Psoas muscle (tissue), 8 donors: ENCODE measurements around the gene UBE3C. TPM values are rescaled to one million over a fixed set of nuclear protein-coding genes. Genes with fewer than 3 reads are reported as not detected.

ENCODE experiments used
- ATAC-seq, 4 donors: fragments of 200-7000 bp; cut with Tn5 transposase; one replicate each; pipeline ENCODE4 v1.9.1; 2020; ENCODE audit warnings: moderate library complexity in 3 of 4, mild to moderate bottlenecking in 2 of 4
- DNase-seq, 2 donors: peaks; one replicate each; pipeline ENCODE4 v3.0.0-alpha.2; 2020
- H3K27ac ChIP-seq: fragments of 200-600 bp; one replicate; pipeline ENCODE4 v1.8.0; 2022
- H3K27me3 ChIP-seq, 3 donors: fragments of 200-600 bp in 1 of 3; one replicate each; pipeline versions ENCODE4 v1.6.1 to v1.8.0; 2013 to 2022; ENCODE audit warnings: low read length in 2 of 3, mild to moderate bottlenecking in 2 of 3, moderate library complexity in 1 of 3; ENCODE audit not compliant: insufficient read depth in 3 of 3
- H3K36me3 ChIP-seq, 2 donors: fragments of 200-600 bp in 1 of 2; one replicate each; pipeline versions ENCODE4 v1.6.1 to v1.8.0; 2013 to 2022; ENCODE audit warnings: low read depth in 1 of 2, mild to moderate bottlenecking in 1 of 2, moderate library complexity in 1 of 2; ENCODE audit not compliant: insufficient read depth in 1 of 2
- H3K4me1 ChIP-seq: fragments of 200-600 bp; one replicate; pipeline ENCODE4 v1.8.0; 2022
- H3K4me3 ChIP-seq: fragments of 200-600 bp; one replicate; pipeline ENCODE4 v1.8.0; 2022; ENCODE audit warnings: mild to moderate bottlenecking
- H3K9me3 ChIP-seq: fragments of 200-600 bp; one replicate; pipeline ENCODE4 v1.8.0; 2022
- WGBS, 3 donors: extraction: QIAGEN DNeasy Blood & Tissue Kit; methylation state at CpG; one replicate each; pipeline versions ENCODE4 v1.1.6 to v1.1.7; 2013; 5-methylcytosine and 5-hydroxymethylcytosine counted together
- intact Hi-C, 2 donors: fragments of 100-400 bp; cut with DNase I; formaldehyde crosslinking; loops; one replicate each; pipeline versions ENCODE4 v1.11.0 to v1.14.2; 2022
- polyA plus RNA-seq, 3 donors: library from polyadenylated mRNA; stranded (reverse); fragments of 200-250 nt; gene quantifications; one replicate each; pipeline ENCODE4 v1.2.3, GENCODE V29; 2013
- total RNA-seq, 4 donors: library from RNA; stranded (reverse); fragmentation: NEBNext Ultra II Directional in 2 of 4; extraction: Animal tissue kit (Norgen Biotek cat#: 25700) in 2 of 4; gene quantifications; one replicate each; pipeline versions ENCODE4 v1.2.1 to v1.2.4, GENCODE V29; 2021 to 2023
- TF ChIP-seq, protein P1 (sequence below): fragments of 200-600 bp; IDR thresholded peaks from one replicate; pipeline ENCODE4 v1.8.0; 2022; ENCODE audit warnings: antibody characterized with exemption
- donor health status: healthy with polysubstance abuse.
- donor health status: DM: no; HTN: no; CAD: no; lungs with moderate emphysema.
- donor health status: Bipolar disorder and iron deficiency.
- donor health status: healthy.
- donor health status: DM: yes; HTN: yes; CAD: no.
- donor health status: DM: no; HTN: no; CAD: no.
- donor health status: DM: no; HTN: no; CAD: no.
- donor health status: DM: yes; HTN: yes; CAD: no.

UBE3C gene
- total and polyA plus RNA-seq, 7 donors, result 31.9 to 94.2 (median 60.2) TPM

DNA sequence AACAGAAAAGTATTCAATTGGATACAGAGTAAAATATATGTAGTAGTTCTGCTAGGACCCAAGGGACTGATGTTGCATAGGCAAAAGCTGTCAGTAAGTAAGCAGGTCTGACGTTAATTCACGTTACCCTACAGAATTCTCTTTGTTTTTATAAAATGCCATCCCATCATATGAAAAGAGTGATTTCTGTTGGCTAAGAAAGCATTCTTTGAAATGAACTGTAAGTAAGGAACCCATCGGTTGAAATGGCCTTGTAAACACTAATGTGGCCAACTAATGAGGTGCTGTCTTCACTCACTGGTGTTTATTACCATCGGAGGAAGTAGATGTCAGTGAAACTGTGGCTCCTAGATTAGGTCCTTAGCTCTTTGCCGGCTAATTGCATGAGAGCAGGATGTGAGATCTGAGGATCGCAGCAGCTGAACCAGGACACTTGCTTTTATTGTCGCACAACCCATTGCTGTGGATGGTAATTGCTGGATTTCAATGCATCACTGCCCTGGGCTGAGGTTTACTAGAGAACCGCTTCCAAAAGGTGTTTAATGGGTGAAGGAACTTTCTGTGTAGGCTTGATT lies 49.5 kb downstream of the UBE3C start:
- peaks cover 16 to 100% of the 10 kb centered on the region in 2 donors for H3K36me3 ChIP-seq
- intact Hi-C loops, result no loop called here
- 62 to 65% (median 63%) methylated on average over 8 of the region's 8 CpGs for WGBS, 3 donors
- H3K27ac ChIP-seq, result no peak overlapping the region
- no peak for ATAC-seq
- DNase-seq, result no peak
- H3K9me3 ChIP-seq, result no peaks in the 10 kb centered on the region
- TF ChIP-seq, protein P1, sequence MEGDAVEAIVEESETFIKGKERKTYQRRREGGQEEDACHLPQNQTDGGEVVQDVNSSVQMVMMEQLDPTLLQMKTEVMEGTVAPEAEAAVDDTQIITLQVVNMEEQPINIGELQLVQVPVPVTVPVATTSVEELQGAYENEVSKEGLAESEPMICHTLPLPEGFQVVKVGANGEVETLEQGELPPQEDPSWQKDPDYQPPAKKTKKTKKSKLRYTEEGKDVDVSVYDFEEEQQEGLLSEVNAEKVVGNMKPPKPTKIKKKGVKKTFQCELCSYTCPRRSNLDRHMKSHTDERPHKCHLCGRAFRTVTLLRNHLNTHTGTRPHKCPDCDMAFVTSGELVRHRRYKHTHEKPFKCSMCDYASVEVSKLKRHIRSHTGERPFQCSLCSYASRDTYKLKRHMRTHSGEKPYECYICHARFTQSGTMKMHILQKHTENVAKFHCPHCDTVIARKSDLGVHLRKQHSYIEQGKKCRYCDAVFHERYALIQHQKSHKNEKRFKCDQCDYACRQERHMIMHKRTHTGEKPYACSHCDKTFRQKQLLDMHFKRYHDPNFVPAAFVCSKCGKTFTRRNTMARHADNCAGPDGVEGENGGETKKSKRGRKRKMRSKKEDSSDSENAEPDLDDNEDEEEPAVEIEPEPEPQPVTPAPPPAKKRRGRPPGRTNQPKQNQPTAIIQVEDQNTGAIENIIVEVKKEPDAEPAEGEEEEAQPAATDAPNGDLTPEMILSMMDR, result no peak
- H3K4me3 ChIP-seq, result no peak overlapping the region
- H3K4me1 ChIP-seq, result no peaks in the 10 kb centered on the region
- no peaks in the 10 kb centered on the region for H3K27me3 ChIP-seq

DNA sequence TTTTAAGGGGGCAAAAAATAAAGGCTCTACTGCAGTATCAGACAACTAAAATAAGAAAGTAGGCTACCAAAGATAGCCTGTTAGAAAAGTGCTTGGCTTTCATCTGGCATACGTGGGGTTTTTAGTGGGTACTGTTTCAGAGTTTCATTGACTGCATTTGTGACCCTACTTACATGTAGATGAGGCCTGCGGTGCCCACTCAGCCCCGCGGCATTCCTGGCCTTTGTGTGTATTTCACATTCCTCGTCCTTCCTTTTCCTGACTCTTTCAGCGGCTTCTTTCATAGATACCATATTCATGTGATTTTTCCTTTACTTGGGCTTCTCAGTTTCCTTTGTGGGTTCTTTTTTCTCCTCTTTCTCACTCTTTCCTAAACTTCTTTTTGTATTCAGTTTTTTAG lies 50.7 kb downstream of the UBE3C start:
- Histone ChIP-seq H3K27ac (no peak overlapping the region), H3K4me3 (no peak overlapping the region), H3K9me3 (no peaks in the 10 kb centered on the region), H3K27me3 (no peaks in the 10 kb centered on the region), H3K36me3 (peaks cover 16 to 95% of the 10 kb centered on the region in 2 donors), H3K4me1 (no peaks in the 10 kb centered on the region)
- intact Hi-C loops, result no loop called here
- WGBS, 3 donors, result 72 to 95% (median 73%) methylated on average over 6 of the region's 6 CpGs
- no peak for DNase-seq
- no peak for ATAC-seq
- TF ChIP-seq, protein P1, result no peak

DNA sequence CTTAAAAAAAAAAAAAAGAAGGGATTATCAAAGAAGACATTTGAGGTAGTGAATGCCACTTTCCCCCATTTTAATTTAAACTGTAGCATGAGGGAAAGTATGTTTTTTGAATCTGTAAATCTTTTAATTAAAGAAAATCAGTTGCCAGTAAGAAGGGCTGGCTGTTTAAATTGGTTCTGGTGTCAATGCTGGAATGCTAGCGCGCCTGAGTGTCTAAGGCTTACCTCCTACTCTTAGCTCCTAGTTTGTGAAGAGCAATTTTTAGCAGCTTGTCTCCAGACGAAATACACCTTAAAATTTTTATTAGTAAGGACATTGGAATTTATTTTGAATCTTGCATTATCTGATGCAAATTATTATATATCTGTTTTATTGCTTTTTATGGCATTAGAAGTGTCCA lies 54.1 kb downstream of the UBE3C start:
- WGBS, 3 donors, result 79 to 94% (median 93%) methylated on average over 3 of the region's 3 CpGs
- H3K9me3 ChIP-seq, result no peaks in the 10 kb centered on the region
- H3K4me1 ChIP-seq, result no peaks in the 10 kb centered on the region
- TF ChIP-seq, protein P1, result no peak
- H3K4me3 ChIP-seq, result no peak overlapping the region
- no peak for DNase-seq
- no peak overlapping the region for H3K27ac ChIP-seq
- no peak for ATAC-seq
- intact Hi-C loops, result no loop called here
- peaks cover 14 to 84% of the 10 kb centered on the region in 2 donors for H3K36me3 ChIP-seq
- no peaks in the 10 kb centered on the region for H3K27me3 ChIP-seq

DNA sequence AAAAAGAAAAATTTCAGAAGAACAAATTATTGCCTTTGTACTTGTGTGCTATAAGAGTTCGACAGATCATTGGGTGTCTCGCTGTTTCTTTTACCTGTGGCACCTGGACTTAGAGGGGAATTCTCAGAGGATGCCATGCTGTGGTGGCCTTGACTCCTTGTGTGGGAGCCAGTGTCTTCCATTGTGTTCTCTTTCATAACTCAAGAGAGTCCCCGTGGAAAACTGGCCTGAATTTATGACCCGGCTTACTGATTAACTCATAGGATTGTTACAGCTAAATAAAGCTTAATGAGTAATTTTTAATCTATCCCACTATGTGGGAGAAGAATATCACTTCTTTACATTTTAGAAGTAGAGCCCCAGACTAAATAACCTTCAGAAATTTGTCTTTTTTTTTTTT lies 54.5 kb downstream of the UBE3C start:
- H3K4me3 ChIP-seq, result no peak overlapping the region
- TF ChIP-seq, protein P1, result no peak
- H3K9me3 ChIP-seq, result no peaks in the 10 kb centered on the region
- H3K27me3 ChIP-seq, result no peaks in the 10 kb centered on the region
- intact Hi-C loops, result no loop called here
- peaks cover 11 to 84% of the 10 kb centered on the region in 2 donors for H3K36me3 ChIP-seq
- no peak for DNase-seq
- H3K27ac ChIP-seq, result no peak overlapping the region
- no peaks in the 10 kb centered on the region for H3K4me1 ChIP-seq
- ATAC-seq, result no peak
- 72 to 83% (median 81%) methylated on average over 4 of the region's 4 CpGs for WGBS, 3 donors

DNA sequence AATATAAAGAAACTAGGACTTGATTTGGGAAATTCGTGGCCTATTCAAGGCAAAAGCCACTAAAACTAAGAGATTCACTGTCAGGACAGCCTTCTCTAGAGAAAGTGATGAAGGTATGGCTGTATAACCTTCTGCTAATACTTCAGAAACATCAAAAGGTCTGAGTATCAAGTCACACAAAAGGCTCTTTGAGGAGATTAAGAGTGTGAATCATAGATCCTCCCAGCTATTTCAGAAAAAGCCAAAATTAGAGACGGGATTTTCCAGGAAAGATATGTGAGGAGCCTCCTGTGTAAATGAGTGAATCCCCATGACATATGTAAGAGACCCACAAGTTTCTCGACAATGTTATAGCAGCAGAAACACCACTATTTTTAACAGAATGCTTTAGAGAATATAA lies 56.2 kb downstream of the UBE3C start:
- H3K36me3 ChIP-seq, result peaks cover 8 to 79% of the 10 kb centered on the region in 2 donors
- WGBS, 3 donors, result 88 to 98% (median 96%) methylated on average over 3 of the region's 3 CpGs
- intact Hi-C loops, result no loop called here

More for the DNA sequence above, 56.2 kb downstream of the UBE3C start:
- TF ChIP-seq, protein P1, result no peak
- Histone ChIP-seq H3K4me1 (no peaks in the 10 kb centered on the region), H3K27me3 (no peaks in the 10 kb centered on the region), H3K27ac (no peak overlapping the region), H3K4me3 (no peak overlapping the region), H3K9me3 (no peaks in the 10 kb centered on the region)
- DNase-seq (no peak), ATAC-seq (no peak)
